SK-N-SH (cell line): Measurements from ENCODE around the gene CALM1.

ENCODE experiments used
- EP300 ChIP-seq, 2 experiments: IDR thresholded peaks; 2 replicates each; pipeline versions ENCODE4 v1.4.0 to v1.6.1; 2012; ENCODE audit warnings: borderline replicate concordance in 1 of 2, low read depth in 1 of 2, low read length in 1 of 2
- EZH2phosphoT487 ChIP-seq: fragments of 200-600 bp; sonication (generic); IDR thresholded peaks from 2 replicates; pipeline ENCODE4 v1.6.1; 2017; ENCODE audit warnings: low read depth, mixed run types, mild to moderate bottlenecking, antibody characterized with exemption, moderate library complexity, borderline replicate concordance
- GABPA ChIP-seq: IDR thresholded peaks from 2 replicates; pipeline ENCODE4 v1.4.0; 2012; ENCODE audit warnings: low read depth, mild to moderate bottlenecking
- JUND ChIP-seq: IDR thresholded peaks from 2 replicates; pipeline ENCODE4 v1.4.0; 2012
- POLR2AphosphoS5 ChIP-seq: IDR thresholded peaks from 2 replicates; pipeline ENCODE4 v1.6.1; 2012; ENCODE audit warnings: low read depth, low read length
- TEAD4 ChIP-seq: IDR thresholded peaks from 2 replicates; pipeline ENCODE4 v1.4.0; 2012; ENCODE audit warnings: mild to moderate bottlenecking, borderline replicate concordance; ENCODE audit not compliant: insufficient read depth
- YY1 ChIP-seq: IDR thresholded peaks from 2 replicates; pipeline ENCODE4 v1.4.0; 2012; ENCODE audit warnings: low read depth, mild to moderate bottlenecking
- TF ChIP-seq, protein P1 (sequence below): IDR thresholded peaks from 2 replicates; pipeline ENCODE4 v1.4.0; 2012; ENCODE audit warnings: low read depth, borderline replicate concordance
- TF ChIP-seq, protein P2 (sequence below): fragments of 200-600 bp; sonication (generic); IDR thresholded peaks from 2 replicates; pipeline ENCODE4 v1.6.1; 2017; ENCODE audit warnings: antibody characterized with exemption, mild to moderate bottlenecking, moderate library complexity

DNA sequence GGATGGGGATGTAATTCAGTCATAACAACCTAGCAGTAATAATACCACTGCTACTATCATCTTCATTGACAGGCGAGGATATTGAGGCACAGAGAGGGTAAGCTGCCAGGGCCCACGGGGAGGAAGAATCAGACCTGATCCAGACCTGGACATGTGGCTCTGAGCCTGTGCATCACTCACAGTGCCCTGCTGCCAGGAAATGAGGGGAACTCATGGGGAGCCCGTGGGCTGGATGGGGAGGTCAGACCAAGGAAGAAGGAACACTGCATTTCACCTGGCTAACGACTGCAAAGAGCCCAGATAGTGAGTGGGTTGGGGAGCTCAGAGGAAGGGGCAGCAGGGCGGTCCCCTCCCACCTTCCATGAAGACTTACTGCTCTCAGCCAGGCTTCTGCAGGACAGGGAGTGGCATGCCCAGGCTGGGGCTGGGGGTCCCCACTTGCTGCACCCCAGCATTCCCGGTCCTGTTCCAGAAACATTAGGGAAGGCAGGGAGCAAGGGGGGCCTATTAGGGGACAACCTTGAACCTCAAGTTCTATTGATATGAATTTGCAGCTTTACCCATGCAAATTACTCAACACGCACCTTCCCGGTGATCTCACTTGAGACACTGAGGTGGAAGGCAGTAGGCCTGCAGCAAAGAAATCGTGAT, 37.7 kb downstream of the CALM1 start:
- TF ChIP-seq TEAD4: no peak
- TF ChIP-seq, protein P1, sequence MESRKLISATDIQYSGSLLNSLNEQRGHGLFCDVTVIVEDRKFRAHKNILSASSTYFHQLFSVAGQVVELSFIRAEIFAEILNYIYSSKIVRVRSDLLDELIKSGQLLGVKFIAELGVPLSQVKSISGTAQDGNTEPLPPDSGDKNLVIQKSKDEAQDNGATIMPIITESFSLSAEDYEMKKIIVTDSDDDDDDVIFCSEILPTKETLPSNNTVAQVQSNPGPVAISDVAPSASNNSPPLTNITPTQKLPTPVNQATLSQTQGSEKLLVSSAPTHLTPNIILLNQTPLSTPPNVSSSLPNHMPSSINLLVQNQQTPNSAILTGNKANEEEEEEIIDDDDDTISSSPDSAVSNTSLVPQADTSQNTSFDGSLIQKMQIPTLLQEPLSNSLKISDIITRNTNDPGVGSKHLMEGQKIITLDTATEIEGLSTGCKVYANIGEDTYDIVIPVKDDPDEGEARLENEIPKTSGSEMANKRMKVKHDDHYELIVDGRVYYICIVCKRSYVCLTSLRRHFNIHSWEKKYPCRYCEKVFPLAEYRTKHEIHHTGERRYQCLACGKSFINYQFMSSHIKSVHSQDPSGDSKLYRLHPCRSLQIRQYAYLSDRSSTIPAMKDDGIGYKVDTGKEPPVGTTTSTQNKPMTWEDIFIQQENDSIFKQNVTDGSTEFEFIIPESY: no peak
- no peak for TF ChIP-seq EP300 (IDR thresholded peaks at IDR 0.05; ENCODE audit: borderline replicate concordance in 1 of 2, low read depth in 1 of 2, low read length in 1 of 2)
- TF ChIP-seq YY1: no peak
- TF ChIP-seq, protein P2, sequence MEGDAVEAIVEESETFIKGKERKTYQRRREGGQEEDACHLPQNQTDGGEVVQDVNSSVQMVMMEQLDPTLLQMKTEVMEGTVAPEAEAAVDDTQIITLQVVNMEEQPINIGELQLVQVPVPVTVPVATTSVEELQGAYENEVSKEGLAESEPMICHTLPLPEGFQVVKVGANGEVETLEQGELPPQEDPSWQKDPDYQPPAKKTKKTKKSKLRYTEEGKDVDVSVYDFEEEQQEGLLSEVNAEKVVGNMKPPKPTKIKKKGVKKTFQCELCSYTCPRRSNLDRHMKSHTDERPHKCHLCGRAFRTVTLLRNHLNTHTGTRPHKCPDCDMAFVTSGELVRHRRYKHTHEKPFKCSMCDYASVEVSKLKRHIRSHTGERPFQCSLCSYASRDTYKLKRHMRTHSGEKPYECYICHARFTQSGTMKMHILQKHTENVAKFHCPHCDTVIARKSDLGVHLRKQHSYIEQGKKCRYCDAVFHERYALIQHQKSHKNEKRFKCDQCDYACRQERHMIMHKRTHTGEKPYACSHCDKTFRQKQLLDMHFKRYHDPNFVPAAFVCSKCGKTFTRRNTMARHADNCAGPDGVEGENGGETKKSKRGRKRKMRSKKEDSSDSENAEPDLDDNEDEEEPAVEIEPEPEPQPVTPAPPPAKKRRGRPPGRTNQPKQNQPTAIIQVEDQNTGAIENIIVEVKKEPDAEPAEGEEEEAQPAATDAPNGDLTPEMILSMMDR: no peak
- no peak for TF ChIP-seq POLR2AphosphoS5
- no peak for TF ChIP-seq EZH2phosphoT487
- TF ChIP-seq GABPA: no peak
- TF ChIP-seq JUND: no peak
